Stimulated activated CD8-positive, alpha-beta memory T cell treated with anti-CD3 and anti-CD28 coated beads, Interleukin-4, amount 100 ng/mL, for 4 hours (primary cell): ENCODE results near the gene IGIP.

Experiments used
- DNase-seq, 2 donors: peaks; one replicate each; pipeline ENCODE4 v3.0.0-alpha.2; 2020; ENCODE audit warnings: low read depth in 2 of 2, low spot score in 1 of 2

IGIP gene

GRCh38 chr5:140162781-140163180, 37.0 kb downstream of the IGIP start:
- DNase-seq, result no peak

GRCh38 chr5:140165101-140165922, 39.6 kb downstream of the IGIP start:
- DNase-seq, result no peak

- DNase-seq, result no peak
These were observed 40.2 kb downstream of the IGIP start for GRCh38 chr5:140165923-140166270.

DNA sequence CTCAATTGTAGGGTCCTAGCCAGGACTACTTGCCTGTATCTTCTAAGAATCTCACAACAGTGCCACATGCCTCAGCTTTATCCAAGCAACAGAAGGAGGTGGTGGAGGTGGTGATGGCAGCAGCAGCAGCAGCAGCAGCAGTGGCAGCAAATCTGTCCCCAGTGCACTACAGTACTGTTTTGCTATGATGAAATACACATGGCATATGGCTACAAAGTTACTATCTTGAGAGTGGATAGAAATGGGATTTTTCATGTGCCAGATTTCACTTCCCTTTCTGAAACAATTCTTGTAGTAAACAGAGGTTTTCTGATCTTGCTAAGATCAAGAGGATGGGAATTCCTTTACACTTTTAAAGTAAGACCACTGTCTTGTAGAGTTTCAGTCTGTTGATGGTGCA, 41.2 kb downstream of the IGIP start:
- DNase-seq, result no peak

DNA sequence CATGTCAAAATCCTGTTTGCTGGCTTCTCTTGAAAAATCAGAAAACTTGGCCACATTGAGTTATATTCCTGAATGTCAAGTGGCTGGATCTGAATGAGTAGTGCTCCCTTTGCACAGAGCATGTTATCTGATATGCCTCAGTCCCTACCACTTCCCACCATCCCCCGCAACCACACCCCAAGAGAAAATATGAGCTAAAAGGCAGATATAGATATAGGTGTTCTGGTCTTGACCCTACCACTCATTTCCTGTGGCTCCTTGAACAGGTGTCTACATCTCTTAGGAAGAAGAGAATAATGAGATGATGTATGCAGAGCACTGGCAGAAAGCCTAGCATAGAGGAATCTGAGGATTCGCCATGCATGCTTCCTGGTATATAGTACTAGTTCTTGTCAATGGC, 42.6 kb downstream of the IGIP start:
- no peak for DNase-seq

- DNase-seq, result no peak
These were observed 43.7 kb downstream of the IGIP start for GRCh38 chr5:140169410-140169809.

DNA sequence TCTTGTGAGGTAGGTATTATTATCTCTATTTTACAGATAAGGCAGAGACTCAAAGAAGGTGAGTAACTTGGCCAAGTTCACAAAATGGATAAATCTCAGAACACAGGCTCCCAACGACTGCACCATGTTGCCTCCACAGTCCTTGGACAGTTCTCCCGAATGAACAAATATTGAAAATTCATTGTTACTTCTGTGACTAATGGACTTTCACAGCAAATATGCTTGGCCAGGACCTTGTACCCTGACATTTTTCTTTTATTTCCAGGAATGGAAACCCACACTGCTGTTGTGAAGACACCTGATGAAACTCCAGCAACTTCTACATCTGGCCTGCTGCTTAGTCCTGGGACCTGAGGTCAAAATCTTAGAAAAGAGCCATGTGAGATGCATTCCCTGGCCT, 46.7 kb downstream of the IGIP start:
- DNase-seq, result no peak

DNA sequence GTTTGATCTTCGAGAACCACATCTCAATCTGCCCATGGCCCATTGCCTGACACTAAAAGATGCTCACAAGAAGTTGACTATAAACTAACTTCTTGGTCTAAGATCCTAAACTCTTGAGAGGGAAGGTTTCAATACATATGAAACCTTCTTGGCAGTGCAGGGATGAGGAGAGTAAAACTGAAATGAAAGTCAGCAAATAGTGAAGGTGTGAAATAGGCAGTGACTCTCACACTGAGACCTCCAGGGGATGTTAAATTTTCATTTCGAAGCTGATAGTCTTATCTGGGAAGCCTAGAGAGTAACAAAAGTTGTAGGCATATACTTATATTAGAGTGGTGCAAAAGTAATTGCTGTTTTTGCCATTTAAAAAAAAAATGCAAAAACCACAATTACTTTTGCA, 48.3 kb downstream of the IGIP start:
- no peak for DNase-seq

DNA sequence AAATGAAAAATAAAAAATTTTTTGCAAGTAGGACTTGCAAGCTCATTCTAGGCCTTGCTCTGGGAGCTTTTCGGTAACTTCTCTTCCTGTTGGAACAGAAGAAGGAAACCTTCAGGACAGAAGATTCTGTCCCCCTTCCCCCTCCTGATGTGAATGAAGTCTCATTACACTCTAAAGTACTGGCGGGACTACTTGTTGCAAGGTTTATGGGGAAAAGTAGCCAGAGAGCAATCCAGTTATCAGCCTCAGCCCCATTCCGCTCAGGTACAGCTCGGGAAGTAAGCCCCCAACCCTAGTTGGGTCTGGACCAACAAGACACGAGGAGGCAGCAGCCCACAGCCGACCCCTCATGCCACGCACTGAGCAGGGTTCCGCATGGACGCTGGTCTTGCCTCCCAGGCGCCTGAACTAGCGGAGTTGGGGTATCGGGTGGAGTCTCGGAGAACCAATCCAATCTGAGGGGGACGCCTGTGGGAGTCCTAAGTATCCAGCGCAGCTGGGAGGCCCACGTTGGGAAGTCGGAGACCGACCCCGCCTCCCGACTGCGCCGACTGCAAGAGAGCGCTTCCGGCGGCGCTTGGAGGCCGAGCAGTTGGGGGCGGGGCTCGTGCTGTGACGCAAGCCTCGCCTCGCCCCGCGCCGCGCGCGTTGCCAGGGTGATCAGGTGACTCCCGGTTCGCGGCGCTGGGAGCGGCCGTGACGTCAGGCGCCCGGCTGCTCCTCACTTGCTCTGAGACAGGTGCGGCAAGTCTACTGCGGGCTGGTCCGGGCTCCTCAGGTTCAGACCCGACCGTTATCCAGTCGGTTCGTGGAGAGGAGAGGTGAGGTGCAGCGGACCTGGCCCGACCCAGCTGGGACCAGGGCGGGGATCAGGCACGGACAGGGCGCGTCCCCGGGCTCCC, 49.0 kb downstream of the IGIP start, which contains the start of gene CYSTM1:
TSS of gene CYSTM1 (plus strand) at position 724 of the 902 bp plus-strand sequence. CDS start 19,278 bp downstream, outside the sequence.
- DNase-seq, result peak; percentile 84 to 88

GRCh38 chr5:140175367-140176030, 49.8 kb downstream of the IGIP start:
- peak; percentile 31 to 34 for DNase-seq

- DNase-seq, result no peak
These were observed 50.3 kb downstream of the IGIP start for GRCh38 chr5:140176031-140176387.

DNA sequence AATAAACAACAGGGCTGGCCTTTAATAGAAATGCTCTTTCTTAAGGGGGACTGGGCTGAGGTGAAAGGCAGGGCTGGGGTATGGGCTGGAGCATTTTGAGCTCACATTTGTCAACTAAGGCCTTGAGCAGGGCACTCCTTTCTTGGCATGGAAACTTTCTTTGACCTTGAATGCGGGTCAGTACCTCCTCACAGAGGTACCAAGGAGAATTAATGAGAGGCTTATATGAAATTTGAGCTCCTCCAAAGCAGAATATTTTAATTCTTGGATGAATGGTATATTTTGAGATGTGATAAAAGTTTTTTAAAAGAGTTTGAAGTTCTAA, 52.3 kb downstream of the IGIP start:
- no peak for DNase-seq

GRCh38 chr5:140178482-140179116, 52.9 kb downstream of the IGIP start:
- no peak for DNase-seq
